IPS-20b (cell line): ENCODE measurements around the gene CSF1.
"Not testable (repeated sequence)": the region's sequence is repeated elsewhere in the genome, so short reads cannot be mapped to it uniquely, and the experiment has no call there.

Experiments used
- H3K27ac ChIP-seq: one replicate; pipeline ENCODE4 v1.5.1; 2013; ENCODE audit warnings: low read length
- H3K27me3 ChIP-seq: 2 replicates; pipeline ENCODE4 v1.6.1; 2013; ENCODE audit warnings: mild to moderate bottlenecking, low read length, inconsistent platforms; ENCODE audit not compliant: insufficient read depth
- H3K36me3 ChIP-seq: 2 replicates; pipeline ENCODE4 v1.6.1; 2013; ENCODE audit warnings: low read depth, mild to moderate bottlenecking, inconsistent platforms, low read length, moderate library complexity; ENCODE audit not compliant: insufficient read depth
- H3K4me1 ChIP-seq: 2 replicates; pipeline ENCODE4 v1.6.1; 2013; ENCODE audit warnings: mild to moderate bottlenecking, control low read depth, inconsistent platforms, low read length, moderate library complexity; ENCODE audit not compliant: insufficient read depth
- H3K4me3 ChIP-seq: 2 replicates; pipeline ENCODE4 v1.5.1; 2013; ENCODE audit warnings: mild to moderate bottlenecking, low read length, inconsistent platforms
- H3K9ac ChIP-seq: 2 replicates; pipeline ENCODE4 v1.6.1; 2013; ENCODE audit warnings: low read depth, mild to moderate bottlenecking, inconsistent platforms, low read length, moderate library complexity
- H3K9me3 ChIP-seq: 2 replicates; pipeline ENCODE4 v1.6.1; 2013; ENCODE audit warnings: mild to moderate bottlenecking, low read depth, low read length, inconsistent platforms; ENCODE audit not compliant: insufficient read depth

Gene CSF1

GRCh38 chr1:109876617-109877316 is 33.9 kb upstream of the CSF1 start:
- Histone ChIP-seq H3K27me3 (no peaks in the 10 kb centered on the region), H3K4me3 (peak overlapping the region; percentile 17; the same call in 1 of the 2 replicates), H3K36me3 (no peaks in the 10 kb centered on the region), H3K27ac (peak overlapping the region; percentile 16), H3K9ac (peak overlapping the region; percentile 60; the same call in 1 of the 2 replicates), H3K9me3 (no peaks in the 10 kb centered on the region), H3K4me1 (peaks cover 47% of the 10 kb centered on the region)

GRCh38 chr1:109877317-109877771 is 33.3 kb upstream of the CSF1 start:
- Histone ChIP-seq H3K27ac (peak overlapping the region; percentile 87), H3K9ac (peak overlapping the region; percentile 60; the same call in 1 of the 2 replicates), H3K4me3 (peak overlapping the region; percentile 37; the same call in 1 of the 2 replicates), H3K9me3 (no peaks in the 10 kb centered on the region), H3K36me3 (no peaks in the 10 kb centered on the region), H3K4me1 (peaks cover 47% of the 10 kb centered on the region), H3K27me3 (no peaks in the 10 kb centered on the region)

- peak overlapping the region; percentile 37; the same call in 1 of the 2 replicates for H3K4me3 ChIP-seq
- no peaks in the 10 kb centered on the region for H3K27me3 ChIP-seq
- H3K4me1 ChIP-seq, result peaks cover 44% of the 10 kb centered on the region
- peak overlapping the region; percentile 87 for H3K27ac ChIP-seq
- no peaks in the 10 kb centered on the region for H3K9me3 ChIP-seq
- no peaks in the 10 kb centered on the region for H3K36me3 ChIP-seq
- peak overlapping the region; percentile 60; the same call in 1 of the 2 replicates for H3K9ac ChIP-seq
These were observed 32.9 kb upstream of the CSF1 start for GRCh38 chr1:109877776-109878175.

- no peaks in the 10 kb centered on the region for H3K27me3 ChIP-seq
- H3K9me3 ChIP-seq, result no peaks in the 10 kb centered on the region
- no peak overlapping the region for H3K4me3 ChIP-seq
- H3K36me3 ChIP-seq, result no peaks in the 10 kb centered on the region
- no peak overlapping the region for H3K27ac ChIP-seq
- peaks cover 36% of the 10 kb centered on the region for H3K4me1 ChIP-seq
- no peak overlapping the region for H3K9ac ChIP-seq
These were observed 32.0 kb upstream of the CSF1 start for GRCh38 chr1:109878531-109879104.

GRCh38 chr1:109879371-109879770 is 31.3 kb upstream of the CSF1 start:
- H3K4me1 ChIP-seq, result peaks cover 34% of the 10 kb centered on the region
- H3K9ac ChIP-seq, H3K27me3 ChIP-seq, H3K36me3 ChIP-seq, H3K27ac ChIP-seq, H3K4me3 ChIP-seq, H3K9me3 ChIP-seq: not testable (repeated sequence)

- Histone ChIP-seq H3K9me3 (no peaks in the 10 kb centered on the region), H3K27me3 (no peaks in the 10 kb centered on the region), H3K36me3 (no peaks in the 10 kb centered on the region), H3K27ac (no peak overlapping the region), H3K4me1 (peaks cover 34% of the 10 kb centered on the region), H3K9ac (no peak overlapping the region), H3K4me3 (no peak overlapping the region)
These were observed 30.6 kb upstream of the CSF1 start for GRCh38 chr1:109879881-109880525.

GRCh38 chr1:109880971-109881894 is 29.4 kb upstream of the CSF1 start:
- Histone ChIP-seq H3K9ac (no peak overlapping the region), H3K27ac (no peak overlapping the region), H3K9me3 (no peaks in the 10 kb centered on the region), H3K27me3 (no peaks in the 10 kb centered on the region), H3K4me3 (no peak overlapping the region), H3K4me1 (peaks cover 29% of the 10 kb centered on the region), H3K36me3 (no peaks in the 10 kb centered on the region)

- H3K4me1 ChIP-seq, result peaks cover 22% of the 10 kb centered on the region
- no peaks in the 10 kb centered on the region for H3K36me3 ChIP-seq
- no peak overlapping the region for H3K4me3 ChIP-seq
- no peaks in the 10 kb centered on the region for H3K9me3 ChIP-seq
- no peak overlapping the region for H3K27ac ChIP-seq
- no peak overlapping the region for H3K9ac ChIP-seq
- no peaks in the 10 kb centered on the region for H3K27me3 ChIP-seq
These were observed 28.8 kb upstream of the CSF1 start for GRCh38 chr1:109881906-109882287.

- Histone ChIP-seq H3K4me1 (peaks cover 16% of the 10 kb centered on the region), H3K27me3 (no peaks in the 10 kb centered on the region), H3K36me3 (no peaks in the 10 kb centered on the region), H3K9me3 (no peaks in the 10 kb centered on the region), H3K27ac (no peak overlapping the region), H3K4me3 (no peak overlapping the region), H3K9ac (no peak overlapping the region)
These were observed 28.1 kb upstream of the CSF1 start for GRCh38 chr1:109882288-109883245.

GRCh38 chr1:109883248-109883955 is 27.2 kb upstream of the CSF1 start:
- no peak overlapping the region for H3K4me3 ChIP-seq
- no peaks in the 10 kb centered on the region for H3K27me3 ChIP-seq
- no peak overlapping the region for H3K9ac ChIP-seq
- H3K36me3 ChIP-seq, result no peaks in the 10 kb centered on the region
- H3K9me3 ChIP-seq, result no peaks in the 10 kb centered on the region
- H3K4me1 ChIP-seq, result peaks cover 9% of the 10 kb centered on the region
- no peak overlapping the region for H3K27ac ChIP-seq
